K562 (cell line): ENCODE measurements around the gene PRKD2. TPM values are rescaled to one million over a fixed set of nuclear protein-coding genes. Genes with fewer than 3 reads are reported as not detected.

Experiments
- ATF1 ChIP-seq, 2 experiments: fragments of 450-650 bp in 1 of 2; IDR thresholded peaks; 2 replicates each; pipeline ENCODE4 v1.6.1; 2016; ENCODE audit warnings: missing compliant biosample characterization in 1 of 2, missing genetic modification characterization in 1 of 2
- BHLHE40 ChIP-seq: IDR thresholded peaks from 2 replicates; pipeline ENCODE4 v1.6.1; 2011; ENCODE audit warnings: low read length, improper control_type of control experiment
- BRF2 ChIP-seq: IDR thresholded peaks from 3 replicates; pipeline ENCODE4 v1.6.1; 2011; ENCODE audit warnings: borderline replicate concordance, mild to moderate bottlenecking; ENCODE audit not compliant: insufficient read length, insufficient read depth
- CBFA2T2 ChIP-seq: fragments of 450-650 bp; conservative IDR thresholded peaks from 2 replicates; pipeline ENCODE4 v1.6.1; 2017; ENCODE audit warnings: mild to moderate bottlenecking
- CBFB ChIP-seq: sonication (generic); formaldehyde crosslinking; IDR thresholded peaks from 2 replicates; pipeline ENCODE4 v1.4.0; 2020; ENCODE audit warnings: mild to moderate bottlenecking, missing genetic modification reagents
- EGR1 ChIP-seq: fragments of 450-650 bp; conservative IDR thresholded peaks from 2 replicates; pipeline ENCODE4 v1.6.1; 2017; ENCODE audit warnings: mild to moderate bottlenecking
- HDAC3 ChIP-seq: fragments of 450-650 bp; IDR thresholded peaks from 2 replicates; pipeline ENCODE4 v1.6.1; 2018; ENCODE audit warnings: borderline replicate concordance, mild to moderate bottlenecking, moderate library complexity; ENCODE audit not compliant: partially characterized antibody
- HDGF ChIP-seq: fragments of 450-650 bp; IDR thresholded peaks from 2 replicates; pipeline ENCODE4 v1.6.1; 2016
- HMGN3 ChIP-seq: IDR thresholded peaks from 2 replicates; pipeline ENCODE4 v1.6.1; 2011; ENCODE audit warnings: borderline replicate concordance, low read depth, mild to moderate bottlenecking, mixed read lengths, low read length; ENCODE audit not compliant: insufficient read length; ENCODE audit errors: extremely low read depth
- KLF16 ChIP-seq: IDR thresholded peaks from 2 replicates; pipeline ENCODE4 v1.6.1; 2016; ENCODE audit warnings: antibody characterized with exemption
- MECOM ChIP-seq: fragments of 250-450 bp; sonication (Bioruptor Pico); IDR thresholded peaks from 2 replicates; pipeline ENCODE4 v1.8.0; 2022; ENCODE audit warnings: inconsistent platforms
- MTF1 ChIP-seq: fragments of 250-450 bp; sonication (Bioruptor Pico); IDR thresholded peaks from 2 replicates; pipeline ENCODE4 v1.9.0; 2021; ENCODE audit warnings: moderate library complexity, mild to moderate bottlenecking, inconsistent platforms, borderline replicate concordance
- NBN ChIP-seq: fragments of 450-650 bp; IDR thresholded peaks from 2 replicates; pipeline ENCODE4 v1.6.1; 2016; ENCODE audit warnings: low read depth, mild to moderate bottlenecking
- NCOA1 ChIP-seq: fragments of 450-650 bp; IDR thresholded peaks from 2 replicates; pipeline ENCODE4 v1.6.1; 2016; ENCODE audit warnings: low read depth
- NONO ChIP-seq, 2 experiments: fragments of 200-400 bp in 1 of 2; fragments of 450-650 bp in 1 of 2; formaldehyde crosslinking in 1 of 2; IDR thresholded peaks; 2 replicates each; pipeline ENCODE4 v1.6.1; 2017; ENCODE audit warnings: low read depth in 2 of 2, mild to moderate bottlenecking in 2 of 2, moderate library complexity in 2 of 2, low read length in 1 of 2
- NRF1 ChIP-seq, 2 experiments: fragments of 450-650 bp; IDR thresholded peaks in 1 of 2; conservative IDR thresholded peaks in 1 of 2; 2 replicates each; pipeline ENCODE4 v1.6.1; 2014; ENCODE audit warnings: mild to moderate bottlenecking in 2 of 2
- PCBP1 ChIP-seq: fragments of 200-400 bp; formaldehyde crosslinking; IDR thresholded peaks from 2 replicates; pipeline ENCODE4 v1.6.1; 2018; ENCODE audit warnings: mild to moderate bottlenecking, low read depth, low read length; ENCODE audit not compliant: poor library complexity, severe bottlenecking
- SMAD3 ChIP-seq: fragments of 450-650 bp; formaldehyde crosslinking; conservative IDR thresholded peaks from 2 replicates; pipeline ENCODE4 v1.4.0; 2020; ENCODE audit warnings: mild to moderate bottlenecking
- TAL1 ChIP-seq: fragments of 450-650 bp; IDR thresholded peaks from 2 replicates; pipeline ENCODE4 v1.6.1; 2016; ENCODE audit warnings: mild to moderate bottlenecking
- THRAP3 ChIP-seq: fragments of 450-650 bp; IDR thresholded peaks from 2 replicates; pipeline ENCODE4 v1.6.1; 2016; ENCODE audit warnings: mild to moderate bottlenecking, inconsistent platforms, borderline replicate concordance
- ZBED1 ChIP-seq: IDR thresholded peaks from 2 replicates; pipeline ENCODE4 v1.6.1; 2014
- ZBTB7A ChIP-seq: IDR thresholded peaks from 2 replicates; pipeline ENCODE4 v1.6.1; 2011; ENCODE audit warnings: low read depth, mild to moderate bottlenecking, low read length, moderate library complexity, borderline replicate concordance; ENCODE audit not compliant: control insufficient read depth
- ZNF232 ChIP-seq: sonication (generic); formaldehyde crosslinking; IDR thresholded peaks from 2 replicates; pipeline ENCODE4 v1.8.0; 2022; ENCODE audit warnings: mild to moderate bottlenecking, missing genetic modification reagents
- ZNF76 ChIP-seq: fragments of 250-450 bp; sonication (Bioruptor Pico); IDR thresholded peaks from 2 replicates; pipeline ENCODE4 v1.4.0; 2020; ENCODE audit warnings: mild to moderate bottlenecking, moderate library complexity, borderline replicate concordance
- ZNF766 ChIP-seq: fragments of 200-800 bp; sonication (Bioruptor generic); conservative IDR thresholded peaks from 2 replicates; pipeline ENCODE4 v1.6.1; 2016; ENCODE audit warnings: missing genetic modification characterization, missing compliant biosample characterization
- ZSCAN29 ChIP-seq: fragments of 450-650 bp; IDR thresholded peaks from 2 replicates; pipeline ENCODE4 v1.6.1; 2017
- polyA plus RNA-seq, 8 experiments: library from polyadenylated mRNA; depleted of rRNA in 4 of 8; stranded (reverse) in 5 of 8; unstranded in 3 of 8; fragments of >200 nt; fragmentation: Nextera tagmentation in 2 of 8; fragmentation: Illumina TruSeq in 1 of 8; extraction: Ambion mirVana in 2 of 8; extraction: Trizol in 1 of 8; gene quantifications; 2 replicates each; pipeline versions ENCODE4 v1.2.1 to v1.2.3, GENCODE V29; 2011 to 2014; ENCODE audit warnings: inconsistent platforms in 1 of 8, missing spikeins in 1 of 8
- total RNA-seq, 7 experiments: library from RNA; depleted of rRNA in 6 of 7; stranded (reverse); fragments of >200 nt in 6 of 7; fragmentation: Illumina TruSeq in 2 of 7; extraction: Trizol in 2 of 7; gene quantifications; 2 replicates each; pipeline versions ENCODE4 v1.2.1 to v1.2.3, GENCODE V29; 2011 to 2021; ENCODE audit warnings: low replicate concordance in 1 of 7
- TF ChIP-seq, protein P1 (sequence below): sonication (generic); formaldehyde crosslinking; IDR thresholded peaks from 2 replicates; pipeline ENCODE4 v1.9.0; 2022; ENCODE audit warnings: mild to moderate bottlenecking, missing genetic modification reagents
- TF ChIP-seq, protein P2 (sequence below): fragments of 450-650 bp; formaldehyde crosslinking; IDR thresholded peaks from 2 replicates; pipeline ENCODE4 v1.4.0; 2022; ENCODE audit warnings: mild to moderate bottlenecking, moderate library complexity

Gene PRKD2
- total and polyA plus RNA-seq, 9 of the 15 experiments (the other 6 are each of a cell fraction or from before 2014, with no cell fraction given) = 1.8 to 60.0 (median 15.0) TPM

DNA sequence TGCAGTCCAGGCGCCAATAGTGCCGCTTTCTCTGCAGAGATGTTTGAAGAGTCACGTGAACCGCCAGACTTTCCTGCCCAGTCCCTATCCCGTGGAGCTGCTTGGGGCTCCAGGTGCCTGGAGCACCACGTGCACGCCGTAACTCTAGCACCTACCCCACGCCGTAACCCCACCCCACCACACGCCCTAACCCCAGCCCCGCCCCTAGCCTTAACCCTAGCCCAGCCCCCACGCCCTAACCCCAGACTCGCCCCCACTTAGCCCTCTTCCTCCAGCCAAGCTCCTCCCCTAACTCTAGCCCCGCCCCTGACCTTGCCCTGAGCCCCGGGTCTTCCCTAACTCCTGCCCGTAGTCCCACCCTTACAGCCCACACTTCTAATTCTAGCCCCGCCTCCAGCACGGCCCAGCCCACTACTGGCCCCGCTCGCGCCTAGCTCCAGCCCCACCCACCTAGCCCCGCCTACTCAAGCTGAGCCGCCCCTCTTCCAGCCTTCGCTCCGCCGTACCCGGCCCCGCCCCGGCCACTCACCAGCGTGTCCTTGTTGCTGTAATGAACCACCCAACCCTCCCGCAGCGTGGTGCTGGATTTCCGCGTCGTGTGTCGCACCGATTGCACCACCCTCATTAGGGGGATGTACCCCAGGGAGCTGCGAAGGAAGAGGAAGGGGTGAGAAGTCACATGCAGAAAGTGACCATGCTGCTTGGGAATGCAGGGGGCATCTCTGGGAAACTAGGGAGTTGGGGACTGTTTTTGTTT, 19.5 kb downstream of the PRKD2 start (continued):
- TF ChIP-seq, protein P1, sequence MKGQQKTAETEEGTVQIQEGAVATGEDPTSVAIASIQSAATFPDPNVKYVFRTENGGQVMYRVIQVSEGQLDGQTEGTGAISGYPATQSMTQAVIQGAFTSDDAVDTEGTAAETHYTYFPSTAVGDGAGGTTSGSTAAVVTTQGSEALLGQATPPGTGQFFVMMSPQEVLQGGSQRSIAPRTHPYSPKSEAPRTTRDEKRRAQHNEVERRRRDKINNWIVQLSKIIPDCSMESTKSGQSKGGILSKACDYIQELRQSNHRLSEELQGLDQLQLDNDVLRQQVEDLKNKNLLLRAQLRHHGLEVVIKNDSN (CRISPR knock-in tag) = peak; percentile 80
- TF ChIP-seq ZNF232 (CRISPR knock-in tag) (no peak), ATF1 (CRISPR knock-in tag; IDR thresholded peaks at IDR 0.05) (no peak), ATF1 (tag; IDR thresholded peaks at IDR 0.05) (peak; percentile 56; the same call in 1 of the 2 replicates), NRF1 (conservative IDR thresholded peaks at IDR 0.05 in 1 of 2, IDR thresholded peaks at IDR 0.05 in 1 of 2) (peak; percentile 69 to 72), CBFA2T2 (peak; percentile 31; the same call in 1 of the 2 replicates), MTF1 (no peak), ZSCAN29 (no peak), HDAC3 (no peak), MECOM (CRISPR knock-in tag) (no peak), CBFB (no peak), TAL1 (no peak), ZNF766 (CRISPR knock-in tag) (no peak), PCBP1 (no peak), THRAP3 (no peak), EGR1 (peak; percentile 81), HDGF (peak; percentile 80; the same call in 1 of the 2 replicates), ZBTB7A (peak; percentile 79), NBN (peak; percentile 27; the same call in 1 of the 2 replicates), KLF16 (no peak), SMAD3 (CRISPR knock-in tag) (0 out of 2 replicates have a peak, but pooled peaks have one; percentile 23), NONO (IDR thresholded peaks at IDR 0.05; ENCODE audit: low read depth in 2 of 2, low read length in 1 of 2) (no peak), BRF2 (no peak), ZBED1 (no peak), HMGN3 (peak; percentile 77), NCOA1 (no peak), BHLHE40 (peak; percentile 74), ZNF76 (CRISPR knock-in tag) (no peak)
- TF ChIP-seq, protein P2, sequence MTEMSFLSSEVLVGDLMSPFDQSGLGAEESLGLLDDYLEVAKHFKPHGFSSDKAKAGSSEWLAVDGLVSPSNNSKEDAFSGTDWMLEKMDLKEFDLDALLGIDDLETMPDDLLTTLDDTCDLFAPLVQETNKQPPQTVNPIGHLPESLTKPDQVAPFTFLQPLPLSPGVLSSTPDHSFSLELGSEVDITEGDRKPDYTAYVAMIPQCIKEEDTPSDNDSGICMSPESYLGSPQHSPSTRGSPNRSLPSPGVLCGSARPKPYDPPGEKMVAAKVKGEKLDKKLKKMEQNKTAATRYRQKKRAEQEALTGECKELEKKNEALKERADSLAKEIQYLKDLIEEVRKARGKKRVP (CRISPR knock-in tag) = peak; percentile 83
